ENCODE data around the gene EDN1.

Gene EDN1

GRCh38 chr6:12333128-12333527 lies 43.0 kb downstream of the EDN1 start:
- Histone ChIP-seq H3K9ac (no peak overlapping the region; a peak in 2 of 22 replicates), H3K27ac (peak overlapping the region in 6 of 11 experiments; percentile 39 to 76 (median 60); a peak in 9 of 22 replicates), H3K36me3 (no peaks in the 10 kb centered on the region), H3K4me3 (no peak overlapping the region), H3K9me3 (replicated peaks in 1 of 11) (peaks cover 0 to 22% (median 0%) of the 10 kb centered on the region in 11 experiments; a peak in 8 of 22 replicates), H3K27me3 (no peaks in the 10 kb centered on the region), H4K20me1 (no peaks in the 10 kb centered on the region), H3K4me1 (peaks cover 11 to 75% (median 21%) of the 10 kb centered on the region in 10 experiments), H3K4me2 (peak overlapping the region in 9 of 11 experiments; percentile 20 to 69 (median 63); a peak in 14 of 22 replicates)
- TF ChIP-seq Cebpa-rat (IDR thresholded peaks at IDR 0.05): no peak

DNA sequence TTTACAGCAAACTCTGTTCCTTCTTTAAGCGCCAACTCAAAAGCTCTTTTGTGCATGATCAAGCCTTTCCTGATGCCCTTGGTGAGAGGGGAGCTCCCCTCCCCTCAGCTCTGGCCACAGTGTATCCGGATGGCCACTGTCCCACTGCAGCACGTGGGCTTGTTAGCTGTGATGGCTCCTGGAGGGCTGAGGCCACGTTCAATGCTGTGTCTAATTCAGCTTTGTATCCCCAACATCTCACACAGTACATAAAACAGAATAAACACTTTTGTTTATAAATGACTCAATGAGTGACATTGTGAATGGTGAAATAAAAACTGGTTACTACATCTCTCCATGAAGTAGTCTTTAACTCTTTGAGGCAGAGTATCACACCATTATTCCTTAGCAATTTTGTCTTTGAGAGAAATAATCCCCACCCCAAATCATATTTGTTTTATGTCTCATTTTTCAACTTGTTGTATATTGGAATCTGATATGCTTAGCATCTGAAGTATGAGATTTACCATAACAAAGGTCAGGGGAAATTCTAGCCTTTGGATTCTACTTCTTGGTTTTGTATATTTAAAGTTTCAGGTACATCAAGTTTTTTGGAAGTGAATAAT lies 44.5 kb downstream of the EDN1 start:
- Histone ChIP-seq H3K4me1 (peaks cover 11 to 67% (median 21%) of the 10 kb centered on the region in 10 experiments), H3K27me3 (no peaks in the 10 kb centered on the region), H3K27ac (no peak overlapping the region), H3K4me3 (no peak overlapping the region), H3K4me2 (peak overlapping the region in 4 of 11 experiments; percentile 46 to 69 (median 59); a peak in 5 of 22 replicates), H3K9ac (no peak overlapping the region), H4K20me1 (no peaks in the 10 kb centered on the region), H3K9me3 (replicated peaks in 1 of 11) (peaks cover 0 to 26% (median 0%) of the 10 kb centered on the region in 11 experiments; a peak in 8 of 22 replicates), H3K36me3 (no peaks in the 10 kb centered on the region)
- TF ChIP-seq Cebpa-rat (IDR thresholded peaks at IDR 0.05): no peak

- peaks cover 11 to 67% (median 21%) of the 10 kb centered on the region in 10 experiments for H3K4me1 ChIP-seq
- 0 out of 22 replicates have a peak overlapping the region, but pooled peaks of 1 of the 11 experiments have one; percentile 3 for H3K4me2 ChIP-seq
- H3K4me3 ChIP-seq: no peak overlapping the region
- no peak overlapping the region for H3K9ac ChIP-seq
- H3K27me3 ChIP-seq: no peaks in the 10 kb centered on the region
- H3K9me3 ChIP-seq (replicated peaks in 1 of 11): peaks cover 0 to 24% (median 0%) of the 10 kb centered on the region in 11 experiments; a peak in 8 of 22 replicates
- H3K27ac ChIP-seq: no peak overlapping the region
- no peaks in the 10 kb centered on the region for H4K20me1 ChIP-seq
- TF ChIP-seq Cebpa-rat (IDR thresholded peaks at IDR 0.05): no peak
- no peaks in the 10 kb centered on the region for H3K36me3 ChIP-seq
Measured at GRCh38 chr6:12335131-12335527, 45.0 kb downstream of the EDN1 start.

DNA sequence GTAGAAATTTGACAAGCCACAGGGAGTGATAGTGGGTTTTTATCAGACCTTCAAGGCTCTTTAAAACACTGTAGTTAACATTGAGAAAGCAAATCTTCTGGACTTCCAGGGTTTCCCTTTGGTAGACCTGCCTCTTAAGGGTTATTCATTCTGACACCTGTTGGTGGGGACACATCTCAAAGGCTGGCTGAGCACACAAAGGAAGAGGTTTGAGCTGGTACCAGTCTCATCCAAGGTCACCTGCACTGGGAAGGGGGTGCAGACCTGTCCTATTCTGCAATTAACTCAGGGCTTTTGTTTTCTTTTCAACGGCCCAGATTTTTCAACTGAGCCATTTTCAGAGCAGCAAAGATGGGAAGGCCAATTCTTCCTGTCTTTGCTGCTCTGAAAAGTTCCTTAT lies 45.6 kb downstream of the EDN1 start:
- no peaks in the 10 kb centered on the region for H4K20me1 ChIP-seq
- no peak overlapping the region for H3K9ac ChIP-seq
- no peaks in the 10 kb centered on the region for H3K36me3 ChIP-seq
- peaks cover 11 to 67% (median 21%) of the 10 kb centered on the region in 10 experiments for H3K4me1 ChIP-seq
- H3K4me3 ChIP-seq: no peak overlapping the region
- TF ChIP-seq Cebpa-rat (IDR thresholded peaks at IDR 0.05): no peak
- H3K27ac ChIP-seq: peak overlapping the region in 1 of 11 experiments; percentile 31; a peak in 1 of 22 replicates
- no peaks in the 10 kb centered on the region for H3K27me3 ChIP-seq
- H3K9me3 ChIP-seq (replicated peaks in 1 of 11): peaks cover 0 to 20% (median 0%) of the 10 kb centered on the region in 11 experiments; a peak in 7 of 22 replicates
- H3K4me2 ChIP-seq: peak overlapping the region in 2 of 11 experiments; percentile 42 to 48; a peak in 3 of 22 replicates

DNA sequence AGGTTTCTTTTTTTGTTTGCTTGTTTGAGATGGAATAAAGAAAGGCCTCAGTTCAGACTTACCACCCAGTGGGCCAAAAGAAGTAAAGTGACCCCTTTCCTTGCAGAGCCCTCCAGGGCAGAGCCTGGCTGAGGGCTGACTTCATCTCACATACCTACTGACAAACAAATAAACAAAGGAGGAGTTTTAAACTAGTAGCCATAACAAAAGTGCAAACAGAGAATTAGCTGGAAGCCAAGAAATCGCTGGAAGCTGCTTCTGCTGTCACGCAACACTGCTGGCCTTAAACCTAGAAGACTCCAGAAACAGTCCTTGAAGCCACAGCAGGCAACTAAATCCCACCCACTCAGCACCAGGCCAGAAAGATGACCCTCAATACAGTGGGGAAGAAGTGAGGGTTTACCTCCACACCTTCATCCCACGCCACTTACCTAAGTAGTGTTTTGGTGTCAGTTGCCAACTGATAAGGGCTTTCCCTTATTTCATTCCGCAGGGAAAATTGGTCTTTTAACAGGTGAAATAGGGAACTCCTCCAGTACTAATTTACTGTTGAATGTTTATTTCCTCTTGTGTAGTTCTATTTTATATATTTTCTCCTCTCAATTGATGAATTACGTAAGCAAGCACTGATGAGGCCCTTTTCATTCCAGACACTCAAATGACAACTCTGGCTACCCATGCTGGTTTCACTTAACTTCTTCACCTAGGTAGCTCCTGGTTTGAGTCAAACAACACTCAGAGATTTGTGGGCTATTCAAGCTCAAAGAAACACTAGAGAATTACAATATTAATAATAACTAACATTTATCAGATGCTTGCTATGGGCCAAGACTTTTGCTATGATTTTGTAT lies 46.2 kb downstream of the EDN1 start:
- no peak overlapping the region for H3K9ac ChIP-seq
- no peak for TF ChIP-seq Cebpa-rat (IDR thresholded peaks at IDR 0.05)
- peaks cover 0 to 15% (median 0%) of the 10 kb centered on the region in 11 experiments; a peak in 6 of 22 replicates for H3K9me3 ChIP-seq (replicated peaks in 1 of 11)
- peak overlapping the region in 1 of 11 experiments; percentile 31; a peak in 1 of 22 replicates for H3K27ac ChIP-seq
- no peak overlapping the region for H3K4me3 ChIP-seq
- no peaks in the 10 kb centered on the region for H3K36me3 ChIP-seq
- H3K4me2 ChIP-seq: peak overlapping the region in 3 of 11 experiments; percentile 3 to 48 (median 42); a peak in 4 of 22 replicates
- no peaks in the 10 kb centered on the region for H4K20me1 ChIP-seq
- peaks cover 11 to 62% (median 21%) of the 10 kb centered on the region in 10 experiments for H3K4me1 ChIP-seq
- H3K27me3 ChIP-seq: no peaks in the 10 kb centered on the region

DNA sequence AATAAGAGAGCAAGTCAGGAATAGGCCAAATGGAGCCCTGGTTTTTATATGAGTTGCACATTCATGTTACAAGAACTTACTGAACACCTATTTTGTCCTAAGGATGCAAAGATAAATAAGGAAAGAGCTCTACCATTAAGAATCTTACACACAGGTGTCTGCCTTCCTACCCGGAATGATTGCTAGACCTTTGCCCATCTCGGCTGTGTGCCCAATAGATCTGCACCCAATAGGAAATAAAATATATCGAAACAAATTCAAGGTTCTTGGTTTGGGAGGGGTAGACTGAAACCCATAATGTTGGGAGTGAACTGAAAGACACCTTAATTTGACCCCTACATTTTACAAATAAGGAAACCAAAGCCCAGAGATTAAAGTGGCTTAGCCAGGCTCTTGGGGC lies 48.9 kb downstream of the EDN1 start:
- Histone ChIP-seq H4K20me1 (no peaks in the 10 kb centered on the region), H3K36me3 (no peaks in the 10 kb centered on the region), H3K4me2 (no peak overlapping the region), H3K9ac (no peak overlapping the region), H3K4me1 (peaks cover 16 to 62% (median 25%) of the 10 kb centered on the region in 10 experiments), H3K27ac (no peak overlapping the region), H3K4me3 (no peak overlapping the region), H3K9me3 (replicated peaks in 1 of 11) (peaks cover 0 to 15% (median 0%) of the 10 kb centered on the region in 11 experiments; a peak in 6 of 22 replicates), H3K27me3 (no peaks in the 10 kb centered on the region)
- TF ChIP-seq Cebpa-rat (IDR thresholded peaks at IDR 0.05): no peak

DNA sequence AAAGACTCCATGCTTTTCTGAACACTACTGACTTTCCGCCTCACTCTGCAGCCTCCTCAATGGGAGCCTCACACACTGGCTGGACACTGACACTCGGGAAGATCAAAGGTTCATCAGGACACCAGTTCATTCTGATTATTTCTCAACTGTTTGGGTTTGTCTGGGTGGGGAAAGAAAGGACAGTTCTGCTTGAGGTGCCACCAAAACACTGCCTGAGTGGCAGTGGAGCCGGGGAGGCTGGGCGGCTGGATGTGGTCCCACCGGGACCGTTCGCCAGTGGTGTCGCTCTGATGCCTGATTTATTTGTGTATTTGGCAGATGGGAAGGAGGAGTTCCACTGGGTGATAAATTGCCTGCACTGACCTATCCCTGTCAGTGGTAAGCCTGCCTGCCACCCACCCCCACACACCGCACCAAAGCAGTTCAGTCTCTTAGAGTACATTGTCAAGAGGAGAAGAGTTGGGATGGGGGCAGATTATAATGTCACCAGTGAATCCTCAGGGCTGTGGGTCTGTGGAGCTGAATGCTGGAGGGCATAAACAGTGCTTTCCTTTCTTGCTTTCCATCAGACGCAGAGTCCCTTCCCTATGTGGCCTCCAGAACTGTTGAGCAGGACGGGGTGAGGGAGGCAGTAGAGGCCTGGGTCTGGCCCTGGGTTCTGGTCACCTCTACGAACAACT lies 49.8 kb downstream of the EDN1 start:
- no peak for TF ChIP-seq Cebpa-rat (IDR thresholded peaks at IDR 0.05)
- Histone ChIP-seq H3K4me3 (no peak overlapping the region), H3K9me3 (replicated peaks in 1 of 11) (peaks cover 0 to 15% (median 0%) of the 10 kb centered on the region in 11 experiments; a peak in 6 of 22 replicates), H3K36me3 (no peaks in the 10 kb centered on the region), H3K27ac (no peak overlapping the region), H3K27me3 (no peaks in the 10 kb centered on the region), H3K4me1 (peaks cover 18 to 59% (median 29%) of the 10 kb centered on the region in 10 experiments), H4K20me1 (no peaks in the 10 kb centered on the region), H3K4me2 (peak overlapping the region in 1 of 11 experiments; percentile 3; a peak in 1 of 22 replicates), H3K9ac (no peak overlapping the region)

DNA sequence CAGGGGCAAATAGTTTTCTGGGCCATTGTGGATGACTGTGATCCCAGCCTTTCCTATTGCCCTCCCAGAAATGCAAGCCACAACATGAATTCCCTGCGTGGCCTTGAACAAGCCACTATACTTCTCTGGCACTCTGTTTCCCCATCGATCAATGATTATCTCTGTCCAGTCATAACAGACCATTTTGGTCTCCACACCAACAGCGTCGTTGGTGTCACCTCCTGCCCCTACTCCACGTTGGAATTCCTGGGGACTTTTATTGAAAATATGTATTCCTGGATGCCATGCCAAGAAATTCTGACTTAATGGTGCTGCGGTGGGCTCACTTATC lies 50.3 kb downstream of the EDN1 start:
- H3K36me3 ChIP-seq: no peaks in the 10 kb centered on the region
- no peak overlapping the region for H3K27ac ChIP-seq
- no peaks in the 10 kb centered on the region for H4K20me1 ChIP-seq
- H3K4me2 ChIP-seq: no peak overlapping the region
- TF ChIP-seq Cebpa-rat (IDR thresholded peaks at IDR 0.05): no peak
- H3K9ac ChIP-seq: no peak overlapping the region
- H3K4me1 ChIP-seq: peaks cover 18 to 54% (median 29%) of the 10 kb centered on the region in 10 experiments
- peaks cover 0 to 15% (median 0%) of the 10 kb centered on the region in 11 experiments; a peak in 6 of 22 replicates for H3K9me3 ChIP-seq (replicated peaks in 1 of 11)
- H3K4me3 ChIP-seq: no peak overlapping the region
- no peaks in the 10 kb centered on the region for H3K27me3 ChIP-seq

Measured in BLaER1 treated with 17β-estradiol and CSF1 and Interleukin-3, amounts not matched to agents 10 nM and 100 nM (cell line).